D721Med (cell line): Measurements from ENCODE around the gene TRPC6.

Source experiments
- DNase-seq: peaks from one replicate; pipeline ENCODE4 v3.0.0; 2011; ENCODE audit warnings: low spot score; ENCODE audit not compliant: insufficient read length
- FAIRE-seq: peaks from 2 replicates; lab custom pipeline; 2011; peaks lifted over from hg19 to GRCh38; lab: Jason Lieb, UNC
- CTCF ChIP-seq: IDR thresholded peaks from 2 replicates; pipeline ENCODE4 v1.5.1; 2012; ENCODE audit warnings: mild to moderate bottlenecking, control low read depth; ENCODE audit not compliant: insufficient read depth; ENCODE audit errors: missing control alignments

The TRPC6 gene

GRCh38 chr11:101508370-101508769 is 75.4 kb downstream of the TRPC6 start:
- FAIRE-seq (no peak), DNase-seq (no peak)
- TF ChIP-seq CTCF: no peak

GRCh38 chr11:101498891-101499290 is 84.9 kb downstream of the TRPC6 start:
- no peak for TF ChIP-seq CTCF
- DNase-seq (no peak), FAIRE-seq (no peak)

- FAIRE-seq (no peak), DNase-seq (no peak)
- TF ChIP-seq CTCF: no peak
Observed at GRCh38 chr11:101497291-101497690, 86.5 kb downstream of the TRPC6 start.

DNA sequence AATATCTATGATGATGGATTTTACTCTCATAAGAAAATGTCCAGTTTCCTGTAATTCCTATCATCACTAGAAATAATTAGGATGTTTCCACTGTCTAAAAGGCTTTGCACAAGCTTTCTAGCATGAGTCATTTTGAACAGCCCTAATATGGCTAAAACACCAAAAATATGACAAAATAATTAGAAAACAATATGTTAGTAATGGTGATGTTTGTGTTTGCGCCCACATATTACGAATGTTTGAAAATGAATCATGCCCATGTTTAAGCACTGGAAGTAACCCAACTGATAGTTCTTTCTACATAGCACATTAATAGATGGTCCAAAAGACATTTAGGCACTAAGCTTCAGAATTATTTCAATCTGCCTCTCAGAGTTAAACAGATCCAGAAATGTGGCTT is 96.0 kb downstream of the TRPC6 start:
- no peak for TF ChIP-seq CTCF
- FAIRE-seq (no peak), DNase-seq (no peak)

DNA sequence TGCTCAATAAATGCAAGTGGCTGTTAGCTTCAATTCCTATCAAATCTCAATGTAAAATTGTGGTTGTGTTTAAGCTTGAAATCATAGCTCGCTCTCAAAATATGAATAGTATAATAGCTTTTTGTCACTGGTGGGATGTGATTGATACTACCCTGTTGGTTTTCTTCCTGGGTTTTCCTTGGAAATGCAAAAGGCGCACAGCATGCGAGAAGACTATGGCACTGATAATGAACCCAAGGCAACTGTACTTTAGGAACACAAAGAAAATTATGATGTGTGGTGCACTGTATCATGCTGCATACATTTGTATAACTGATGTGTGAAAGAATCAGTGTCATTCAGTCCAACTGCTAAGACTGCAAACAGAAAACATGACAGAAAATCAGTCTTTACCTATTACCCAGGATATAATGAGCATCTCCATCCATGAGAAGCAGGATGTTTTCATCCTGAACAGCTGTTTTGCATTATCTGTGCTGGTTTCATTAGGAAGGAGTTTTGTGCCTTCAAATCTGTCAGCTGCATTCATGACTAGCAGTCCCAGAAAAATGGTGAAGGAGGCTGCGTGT is 101.2 kb downstream of the TRPC6 start:
- no peak for TF ChIP-seq CTCF
- no peak for FAIRE-seq

DNA sequence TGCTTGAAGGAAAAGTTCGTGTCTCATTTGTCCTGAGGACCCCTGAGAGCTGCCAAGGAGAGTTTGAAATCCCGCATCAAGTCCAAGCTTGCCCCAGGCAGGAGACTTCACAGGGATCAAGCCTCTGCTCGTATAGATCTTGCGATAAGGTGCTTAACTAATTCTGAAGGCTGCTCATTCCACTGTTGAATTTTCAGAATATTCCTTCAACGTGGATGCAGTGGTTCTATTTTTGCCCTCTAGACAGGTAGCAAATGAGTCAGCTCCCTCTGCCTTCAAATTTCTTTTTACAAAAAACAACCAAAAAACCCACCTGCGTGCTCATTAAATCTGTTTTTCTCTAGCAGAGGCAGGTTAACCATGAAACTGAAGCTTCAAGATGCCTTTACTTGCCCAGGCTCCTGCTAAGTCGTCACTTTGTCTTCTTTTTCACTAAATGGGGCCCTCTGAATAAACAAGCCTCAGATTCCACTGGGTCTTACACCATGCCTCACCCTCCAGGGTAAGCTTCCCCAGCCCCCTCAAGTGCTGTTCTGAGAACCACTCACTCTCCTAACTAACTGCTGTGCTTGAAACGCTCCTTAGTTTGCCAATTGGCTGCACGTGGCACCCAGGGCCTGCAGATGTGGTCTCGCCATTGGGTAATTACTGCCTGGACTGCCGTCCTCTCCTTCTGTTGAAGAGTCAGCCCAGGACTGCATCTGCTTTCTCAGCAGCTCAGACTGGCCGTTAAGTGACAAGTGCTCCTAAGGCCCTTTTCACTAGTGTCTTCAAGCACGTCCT is 105.0 kb downstream of the TRPC6 start:
- DNase-seq: no peak
- no peak for TF ChIP-seq CTCF
- FAIRE-seq: no peak

More for the DNA sequence above, 101.2 kb downstream of the TRPC6 start:
- no peak for DNase-seq

DNA sequence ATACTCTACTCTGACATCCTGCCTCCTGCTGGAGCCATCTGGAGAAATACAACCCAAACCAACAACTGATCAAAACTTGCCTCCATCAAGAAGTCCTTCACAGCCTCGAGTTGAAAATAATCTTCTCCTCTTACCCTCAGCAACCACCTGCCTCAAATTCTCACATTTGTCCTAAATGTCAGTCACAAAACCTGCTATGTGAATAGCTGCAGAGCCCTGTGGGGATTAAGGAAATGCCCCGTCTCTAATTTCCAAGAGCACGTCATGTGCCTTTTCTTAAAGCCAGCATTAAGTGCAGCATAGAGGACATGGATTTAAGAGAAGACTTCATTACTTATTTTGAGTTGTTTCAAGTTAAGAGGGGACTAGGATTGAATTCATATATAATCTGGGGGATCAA is 105.9 kb downstream of the TRPC6 start:
- no peak for DNase-seq
- no peak for TF ChIP-seq CTCF
- no peak for FAIRE-seq
